Lower leg skin (tissue), 4 donors: ENCODE results near the gene GADD45G. TPM values are rescaled to one million over a fixed set of nuclear protein-coding genes. Genes with fewer than 3 reads are reported as not detected.

Experiments
- DNase-seq, 2 donors: peaks; one replicate each; pipeline ENCODE4 v3.0.0-alpha.2; 2019; ENCODE audit warnings: low spot score in 2 of 2
- H3K4me3 ChIP-seq: fragments of 200-600 bp; sonication (generic); 2 replicates; pipeline ENCODE4 v1.5.1; 2017; ENCODE audit warnings: mild to moderate bottlenecking, low read depth; ENCODE audit not compliant: poor library complexity, severe bottlenecking
- CTCF ChIP-seq, 3 donors: fragments of 450-650 bp; IDR thresholded peaks; one replicate each; pipeline ENCODE4 v1.5.1; 2016; ENCODE audit warnings: antibody characterized with exemption in 3 of 3, mild to moderate bottlenecking in 3 of 3, moderate library complexity in 2 of 3
- POLR2A ChIP-seq, 2 donors: fragments of 450-650 bp; IDR thresholded peaks; one replicate each; pipeline ENCODE4 v1.6.1; 2016 to 2017; ENCODE audit warnings: antibody characterized with exemption in 2 of 2, mild to moderate bottlenecking in 1 of 2, moderate library complexity in 1 of 2
- WGBS, 2 donors: methylation state at CpG; one replicate each; pipeline ENCODE4 v1.1.5; 2018; 5-methylcytosine and 5-hydroxymethylcytosine counted together
- intact Hi-C: fragments of 100-400 bp; cut with DNase I; formaldehyde crosslinking; loops from one replicate; pipeline ENCODE4 v1.15.0; 2023; ENCODE audit warnings: low total_unique reads
- total RNA-seq, 4 donors: library from RNA; depleted of rRNA; stranded (reverse); fragments of >200 nt; gene quantifications; one replicate each; pipeline ENCODE4 v1.1.0, GENCODE V29; 2016

The GADD45G gene
- total RNA-seq, 4 donors from 2014 or later, result 18.3 to 48.9 (median 23.6) TPM

GRCh38 chr9:89603767-89604665 is 796 bp upstream of the GADD45G start:
- TF ChIP-seq POLR2A (IDR thresholded peaks at IDR 0.05), result no peak
- TF ChIP-seq CTCF (IDR thresholded peaks at IDR 0.05), result no peak
- intact Hi-C loops, result loop anchor here (5.0 kb wide), 1 partner anchor 493 kb away; no protein-coding TSS in a partner anchor
- 0 to 1% methylated on average over 40 to 51 of the region's 64 CpGs for WGBS, 2 donors
- peak; percentile 45 to 91 for DNase-seq
- peak overlapping the region; percentile 1 for H3K4me3 ChIP-seq

- peak; percentile 50 to 94 for DNase-seq
- intact Hi-C loops, result no loop called here
- H3K4me3 ChIP-seq, result peak overlapping the region; percentile 70
- TF ChIP-seq POLR2A (IDR thresholded peaks at IDR 0.05), result no peak
- TF ChIP-seq CTCF (IDR thresholded peaks at IDR 0.05), result no peak
- WGBS, 2 donors, result 0 to 11% methylated on average over 12 to 40 of the region's 57 CpGs
These were observed 745 bp downstream of the GADD45G start for GRCh38 chr9:89605465-89606048.

- TF ChIP-seq CTCF (IDR thresholded peaks at IDR 0.05) (no peak), POLR2A (IDR thresholded peaks at IDR 0.05) (no peak)
- WGBS, 2 donors, result 8 to 9% methylated on average over 24 to 25 of the region's 40 CpGs
- intact Hi-C loops, result no loop called here
- H3K4me3 ChIP-seq, result no peak overlapping the region
- peak; percentile 67 to 94 for DNase-seq
These were observed 1.3 kb downstream of the GADD45G start for GRCh38 chr9:89606049-89606623.

- intact Hi-C loops, result no loop called here
- H3K4me3 ChIP-seq, result no peak overlapping the region
- no peak for TF ChIP-seq POLR2A (IDR thresholded peaks at IDR 0.05)
- TF ChIP-seq CTCF (IDR thresholded peaks at IDR 0.05), result no peak
- WGBS, 2 donors, result 32 to 41% methylated on average over 7 of the region's 7 CpGs
- peak; percentile 40 to 87 for DNase-seq
These were observed 2.0 kb downstream of the GADD45G start for GRCh38 chr9:89606624-89607311.

GRCh38 chr9:89608641-89609335 is 4.0 kb downstream of the GADD45G start:
- WGBS, 2 donors, result 90 to 92% methylated on average over 3 of the region's 3 CpGs
- DNase-seq, result no peak
- intact Hi-C loops, result no loop called here
- no peak overlapping the region for H3K4me3 ChIP-seq
- TF ChIP-seq POLR2A (IDR thresholded peaks at IDR 0.05), result no peak
- no peak for TF ChIP-seq CTCF (IDR thresholded peaks at IDR 0.05)
